GM15510 (cell line): ENCODE data around the gene VDAC2.

Experiments used
- POLR2A ChIP-seq: IDR thresholded peaks from 3 replicates; pipeline ENCODE4 v1.6.1; 2011; ENCODE audit warnings: borderline replicate concordance; ENCODE audit not compliant: insufficient read length; ENCODE audit errors: extremely low read depth

The VDAC2 gene

GRCh38 chr10:75253281-75254220, 43.0 kb downstream of the VDAC2 start:
- TF ChIP-seq POLR2A = no peak

- no peak for TF ChIP-seq POLR2A
Observed at GRCh38 chr10:75254739-75255138, 44.1 kb downstream of the VDAC2 start.

- TF ChIP-seq POLR2A = no peak
Observed at GRCh38 chr10:75260990-75261389, 50.4 kb downstream of the VDAC2 start.

- no peak for TF ChIP-seq POLR2A
Observed at GRCh38 chr10:75261813-75262705, 51.5 kb downstream of the VDAC2 start.

- TF ChIP-seq POLR2A = no peak
Observed at GRCh38 chr10:75263806-75264205, 53.2 kb downstream of the VDAC2 start.

- no peak for TF ChIP-seq POLR2A
Observed at GRCh38 chr10:75265856-75266255, 55.3 kb downstream of the VDAC2 start.

GRCh38 chr10:75266945-75267344, 56.3 kb downstream of the VDAC2 start:
- TF ChIP-seq POLR2A = no peak

- no peak for TF ChIP-seq POLR2A
Observed at GRCh38 chr10:75269605-75270004, 59.0 kb downstream of the VDAC2 start.

- no peak for TF ChIP-seq POLR2A
Observed at GRCh38 chr10:75272094-75272493, 61.5 kb downstream of the VDAC2 start.

- no peak for TF ChIP-seq POLR2A
Observed at GRCh38 chr10:75272896-75273295, 62.3 kb downstream of the VDAC2 start.

- TF ChIP-seq POLR2A = no peak
Observed at GRCh38 chr10:75276069-75276872, 65.7 kb downstream of the VDAC2 start.

GRCh38 chr10:75280236-75280635, 69.6 kb downstream of the VDAC2 start:
- TF ChIP-seq POLR2A = no peak
